ENCODE data around the gene BHLHA15. TPM values are rescaled to one million over a fixed set of nuclear protein-coding genes. Genes with fewer than 3 reads are reported as not detected.
A peak's percentile ranks its signal among the peaks of the same experiment; 100 is the strongest.

The BHLHA15 gene
- total RNA-seq, 1 experiment from 2014 or later: 2.8 TPM

DNA sequence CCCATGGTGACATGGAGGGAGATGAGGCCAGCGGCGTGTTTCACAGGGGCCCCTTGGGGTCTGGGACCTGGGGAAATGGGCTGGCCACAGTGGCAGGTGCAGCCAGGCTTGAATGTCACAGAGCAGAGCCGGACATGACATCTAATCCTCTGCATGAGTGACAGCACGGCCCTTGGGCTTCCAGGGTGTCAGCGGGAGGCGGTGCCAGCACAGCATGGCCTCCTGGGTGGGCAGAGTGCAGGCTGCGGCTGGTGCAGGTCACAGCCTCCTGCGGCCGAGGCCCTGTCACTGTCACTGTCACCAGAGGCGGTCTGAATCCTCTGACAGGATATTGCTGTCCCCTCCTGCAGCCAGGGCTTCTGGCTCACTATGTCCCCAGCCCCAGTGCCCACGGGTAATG is 18.2 kb downstream of the BHLHA15 start (continued):
- TF ChIP-seq MXD4 (CRISPR knock-in tag; IDR thresholded peaks at IDR 0.05; ENCODE audit: borderline replicate concordance) (no peak), ZNF532 (CRISPR knock-in tag; IDR thresholded peaks at IDR 0.05; ENCODE audit: borderline replicate concordance) (no peak), FOXK1 (CRISPR knock-in tag; IDR thresholded peaks at IDR 0.05) (no peak), ZNF396 (CRISPR knock-in tag; IDR thresholded peaks at IDR 0.05; ENCODE audit: borderline replicate concordance) (no peak), E2F4 (CRISPR knock-in tag; IDR thresholded peaks at IDR 0.05; ENCODE audit: borderline replicate concordance, low read depth) (no peak), NFYB (CRISPR knock-in tag; conservative IDR thresholded peaks at IDR 0.05; ENCODE audit: low read depth) (no peak)
- TF ChIP-seq, protein P1, sequence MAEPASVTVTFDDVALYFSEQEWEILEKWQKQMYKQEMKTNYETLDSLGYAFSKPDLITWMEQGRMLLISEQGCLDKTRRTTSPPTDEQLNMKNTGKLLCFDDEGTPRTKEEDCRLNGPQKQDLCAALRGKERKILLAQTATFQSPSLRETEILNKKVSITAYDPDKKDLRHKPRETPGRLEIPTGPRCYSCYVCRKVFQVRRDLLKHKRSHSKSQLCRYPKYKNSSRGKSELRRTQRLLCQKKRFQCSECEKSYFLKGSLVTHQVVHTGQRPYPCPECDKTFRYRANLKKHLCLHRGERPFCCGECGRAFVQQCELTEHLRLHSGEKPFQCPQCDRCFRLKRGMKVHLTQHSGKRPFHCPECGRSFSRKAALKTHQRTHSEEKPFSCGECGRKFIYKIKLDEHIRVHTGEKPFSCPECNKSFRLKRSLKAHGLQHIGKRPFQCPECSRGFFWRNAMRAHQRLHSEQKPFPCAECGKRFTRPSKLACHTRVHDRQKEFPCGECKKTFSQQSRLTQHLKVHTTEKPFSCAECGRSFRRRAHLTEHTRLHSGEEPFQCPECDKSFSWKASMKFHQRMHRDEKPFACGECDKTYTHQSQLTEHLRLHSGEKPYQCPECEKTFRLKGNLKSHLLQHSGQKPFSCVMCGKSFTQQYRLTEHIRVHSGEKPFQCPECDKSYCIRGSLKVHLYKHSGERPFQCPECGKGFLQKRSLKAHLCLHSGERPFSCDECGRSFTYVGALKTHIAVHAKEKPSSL (CRISPR knock-in tag; conservative IDR thresholded peaks at IDR 0.05): no peak
- TF ChIP-seq, protein P2, sequence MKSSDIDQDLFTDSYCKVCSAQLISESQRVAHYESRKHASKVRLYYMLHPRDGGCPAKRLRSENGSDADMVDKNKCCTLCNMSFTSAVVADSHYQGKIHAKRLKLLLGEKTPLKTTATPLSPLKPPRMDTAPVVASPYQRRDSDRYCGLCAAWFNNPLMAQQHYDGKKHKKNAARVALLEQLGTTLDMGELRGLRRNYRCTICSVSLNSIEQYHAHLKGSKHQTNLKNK (CRISPR knock-in tag; IDR thresholded peaks at IDR 0.05): no peak

- ATAC-seq (peak; percentile 33), DNase-seq (ENCODE audit: low spot score) (no peak)
- ChIA-PET POLR2A (no interaction called here), CTCF (interaction anchor here (0.7 kb wide), 1 partner anchor 714 kb away, joined by 3 read pairs; no protein-coding TSS in a partner anchor)
- no peaks in the 10 kb centered on the region for H3K27me3 Mint-ChIP-seq (ENCODE audit: low read depth)
- no peaks in the 10 kb centered on the region for H3K4me1 Mint-ChIP-seq
- peak; percentile 74 for TF ChIP-seq ZNF121 (CRISPR knock-in tag; IDR thresholded peaks at IDR 0.05)
- TF ChIP-seq PRDM15 (CRISPR knock-in tag; IDR thresholded peaks at IDR 0.05): no peak
- no peak for TF ChIP-seq SMAD3 (CRISPR knock-in tag; IDR thresholded peaks at IDR 0.05; ENCODE audit: borderline replicate concordance)
- TF ChIP-seq, protein P3, sequence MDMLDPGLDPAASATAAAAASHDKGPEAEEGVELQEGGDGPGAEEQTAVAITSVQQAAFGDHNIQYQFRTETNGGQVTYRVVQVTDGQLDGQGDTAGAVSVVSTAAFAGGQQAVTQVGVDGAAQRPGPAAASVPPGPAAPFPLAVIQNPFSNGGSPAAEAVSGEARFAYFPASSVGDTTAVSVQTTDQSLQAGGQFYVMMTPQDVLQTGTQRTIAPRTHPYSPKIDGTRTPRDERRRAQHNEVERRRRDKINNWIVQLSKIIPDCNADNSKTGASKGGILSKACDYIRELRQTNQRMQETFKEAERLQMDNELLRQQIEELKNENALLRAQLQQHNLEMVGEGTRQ (CRISPR knock-in tag; IDR thresholded peaks at IDR 0.05): no peak
- no peak overlapping the region; the same call in 1 of the 2 replicates for H3K27ac Mint-ChIP-seq
- H3K9me3 Mint-ChIP-seq: no peaks in the 10 kb centered on the region
- no peaks in the 10 kb centered on the region for H3K36me3 Mint-ChIP-seq
- no peak overlapping the region for H3K4me3 Mint-ChIP-seq
Observed at GRCh38 chr7:98229991-98230745, 18.9 kb downstream of the BHLHA15 start.

All from WTC11 (cell line).